ENCODE data around the gene CDON. TPM values are rescaled to one million over a fixed set of nuclear protein-coding genes. Genes with fewer than 3 reads are reported as not detected.
A peak's percentile ranks its signal among the peaks of the same experiment; 100 is the strongest.

CDON gene
- total RNA-seq, 2 donors from 2014 or later, result 9.8 to 26.9 TPM

DNA sequence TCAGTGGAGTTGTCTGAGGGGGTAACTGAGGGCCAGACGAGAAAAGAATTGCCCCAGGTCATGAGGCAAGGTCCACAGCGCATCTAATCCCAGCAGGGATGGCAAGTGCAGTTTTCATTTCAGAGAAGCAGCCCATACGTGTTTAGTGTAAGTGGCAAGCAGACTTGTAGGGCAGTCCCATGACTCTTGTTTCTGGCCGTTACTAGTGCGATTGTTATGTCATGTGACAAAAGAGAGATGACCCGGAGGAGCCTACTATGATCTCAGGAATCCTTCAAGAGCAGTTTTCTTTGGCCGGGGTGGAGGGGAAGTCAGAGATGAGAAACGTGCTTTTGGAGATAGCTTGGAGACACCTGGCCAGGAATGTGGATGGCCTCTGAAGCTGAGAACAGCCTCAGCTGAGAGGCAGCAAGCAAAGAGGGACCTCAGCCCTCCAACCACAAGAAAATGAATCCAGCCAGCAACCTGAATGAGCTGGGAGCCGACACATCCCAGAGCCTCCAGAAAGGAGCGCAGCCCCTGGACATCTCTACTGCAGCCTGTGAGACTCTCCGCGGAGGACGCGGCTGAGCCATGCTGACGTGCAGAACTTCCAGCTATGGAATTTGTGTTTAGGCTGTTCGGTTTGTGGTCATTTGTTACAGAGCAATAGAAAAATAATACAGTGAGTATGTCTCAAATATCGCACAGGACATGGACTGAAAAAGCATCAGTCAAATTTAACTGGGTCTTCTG, 44.1 kb upstream of the CDON start:
- intact Hi-C loops (cut with DNase I), result no loop called here
- no peak overlapping the region for H3K4me3 ChIP-seq
- H3K27me3 ChIP-seq (replicated peaks; ENCODE audit: insufficient read depth), result no peaks in the 10 kb centered on the region
- no peaks in the 10 kb centered on the region for H3K4me1 ChIP-seq (replicated peaks)
- TF ChIP-seq, protein P1, sequence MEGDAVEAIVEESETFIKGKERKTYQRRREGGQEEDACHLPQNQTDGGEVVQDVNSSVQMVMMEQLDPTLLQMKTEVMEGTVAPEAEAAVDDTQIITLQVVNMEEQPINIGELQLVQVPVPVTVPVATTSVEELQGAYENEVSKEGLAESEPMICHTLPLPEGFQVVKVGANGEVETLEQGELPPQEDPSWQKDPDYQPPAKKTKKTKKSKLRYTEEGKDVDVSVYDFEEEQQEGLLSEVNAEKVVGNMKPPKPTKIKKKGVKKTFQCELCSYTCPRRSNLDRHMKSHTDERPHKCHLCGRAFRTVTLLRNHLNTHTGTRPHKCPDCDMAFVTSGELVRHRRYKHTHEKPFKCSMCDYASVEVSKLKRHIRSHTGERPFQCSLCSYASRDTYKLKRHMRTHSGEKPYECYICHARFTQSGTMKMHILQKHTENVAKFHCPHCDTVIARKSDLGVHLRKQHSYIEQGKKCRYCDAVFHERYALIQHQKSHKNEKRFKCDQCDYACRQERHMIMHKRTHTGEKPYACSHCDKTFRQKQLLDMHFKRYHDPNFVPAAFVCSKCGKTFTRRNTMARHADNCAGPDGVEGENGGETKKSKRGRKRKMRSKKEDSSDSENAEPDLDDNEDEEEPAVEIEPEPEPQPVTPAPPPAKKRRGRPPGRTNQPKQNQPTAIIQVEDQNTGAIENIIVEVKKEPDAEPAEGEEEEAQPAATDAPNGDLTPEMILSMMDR (IDR thresholded peaks at IDR 0.05), result no peak
- TF ChIP-seq POLR2AphosphoS5 (IDR thresholded peaks at IDR 0.05), result no peak
- TF ChIP-seq POLR2A (IDR thresholded peaks at IDR 0.05), result no peak
- H3K9me3 ChIP-seq, result no peaks in the 10 kb centered on the region
- WGBS, result 81% methylated on average over 17 of the region's 17 CpGs
- H3K27ac ChIP-seq, result no peak overlapping the region
- no peak for DNase-seq (ENCODE audit: low spot score)
- H3K36me3 ChIP-seq, result no peaks in the 10 kb centered on the region

- H3K4me1 ChIP-seq (replicated peaks), result no peaks in the 10 kb centered on the region
- 86% methylated on average over 11 of the region's 11 CpGs for WGBS
- no peak overlapping the region for H3K4me3 ChIP-seq
- no peak for TF ChIP-seq POLR2A (IDR thresholded peaks at IDR 0.05)
- H3K27ac ChIP-seq, result no peak overlapping the region
- no peaks in the 10 kb centered on the region for H3K36me3 ChIP-seq
- DNase-seq (ENCODE audit: low spot score), result no peak
- no peaks in the 10 kb centered on the region for H3K9me3 ChIP-seq
- no peaks in the 10 kb centered on the region for H3K27me3 ChIP-seq (replicated peaks; ENCODE audit: insufficient read depth)
- intact Hi-C loops (cut with DNase I), result no loop called here
Observed at GRCh38 chr11:126105748-126106080, 43.0 kb upstream of the CDON start.

GRCh38 chr11:126105022-126105747, 42.5 kb upstream of the CDON start:
- no peaks in the 10 kb centered on the region for H3K4me1 ChIP-seq (replicated peaks)
- WGBS, result 81% methylated on average over 14 of the region's 14 CpGs
- no peaks in the 10 kb centered on the region for H3K36me3 ChIP-seq
- no peaks in the 10 kb centered on the region for H3K9me3 ChIP-seq
- no peak overlapping the region for H3K27ac ChIP-seq
- no peak for DNase-seq (ENCODE audit: low spot score)
- intact Hi-C loops (cut with DNase I), result no loop called here
- no peaks in the 10 kb centered on the region for H3K27me3 ChIP-seq (replicated peaks; ENCODE audit: insufficient read depth)
- TF ChIP-seq POLR2AphosphoS5 (IDR thresholded peaks at IDR 0.05), result no peak
- TF ChIP-seq, protein P1 (IDR thresholded peaks at IDR 0.05), result no peak
- TF ChIP-seq POLR2A (IDR thresholded peaks at IDR 0.05), result no peak
- H3K4me3 ChIP-seq, result no peak overlapping the region

GRCh38 chr11:126104420-126104819, 41.8 kb upstream of the CDON start:
- no peaks in the 10 kb centered on the region for H3K9me3 ChIP-seq
- H3K4me3 ChIP-seq, result no peak overlapping the region
- intact Hi-C loops (cut with DNase I), result no loop called here
- H3K27ac ChIP-seq, result no peak overlapping the region
- WGBS, result 63% methylated on average over 6 of the region's 6 CpGs
- TF ChIP-seq, protein P1 (IDR thresholded peaks at IDR 0.05), result no peak
- TF ChIP-seq POLR2AphosphoS5 (IDR thresholded peaks at IDR 0.05) (no peak), POLR2A (IDR thresholded peaks at IDR 0.05) (no peak)
- H3K36me3 ChIP-seq, result no peaks in the 10 kb centered on the region
- H3K4me1 ChIP-seq (replicated peaks), result no peaks in the 10 kb centered on the region
- no peak for DNase-seq (ENCODE audit: low spot score)
- no peaks in the 10 kb centered on the region for H3K27me3 ChIP-seq (replicated peaks; ENCODE audit: insufficient read depth)

DNA sequence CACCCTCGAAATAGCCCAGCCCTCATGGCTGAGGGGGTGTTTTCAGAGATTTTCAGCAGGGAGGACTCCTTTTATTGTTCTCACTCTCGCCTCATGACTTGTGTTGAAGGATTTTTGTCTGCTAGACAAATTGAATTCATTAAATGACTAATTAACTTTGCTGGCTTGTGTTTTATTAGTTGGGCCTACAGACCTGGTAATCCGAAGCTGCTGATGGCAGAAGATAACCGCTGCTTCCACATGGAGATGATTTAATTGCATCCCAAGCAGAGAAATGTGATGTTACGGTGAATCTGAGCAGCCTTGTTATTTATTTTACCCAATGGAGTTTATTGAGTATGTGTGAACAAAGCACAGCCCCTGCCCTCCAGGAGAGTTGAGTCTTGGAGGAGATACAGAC, 40.5 kb upstream of the CDON start:
- no peak for DNase-seq (ENCODE audit: low spot score)
- intact Hi-C loops (cut with DNase I), result no loop called here
- no peaks in the 10 kb centered on the region for H3K9me3 ChIP-seq
- H3K27me3 ChIP-seq (replicated peaks; ENCODE audit: insufficient read depth), result no peaks in the 10 kb centered on the region
- H3K4me1 ChIP-seq (replicated peaks), result no peaks in the 10 kb centered on the region
- H3K27ac ChIP-seq, result peak overlapping the region; percentile 47 to 69
- no peak overlapping the region for H3K4me3 ChIP-seq
- H3K36me3 ChIP-seq, result no peaks in the 10 kb centered on the region
- WGBS, result 87% methylated on average over 5 of the region's 5 CpGs
- TF ChIP-seq, protein P1 (IDR thresholded peaks at IDR 0.05), result no peak
- TF ChIP-seq POLR2A (IDR thresholded peaks at IDR 0.05), result no peak
- no peak for TF ChIP-seq POLR2AphosphoS5 (IDR thresholded peaks at IDR 0.05)
